IPS-20b (cell line): ENCODE measurements around the gene BORA.
A peak's percentile ranks its signal among the peaks of the same experiment; 100 is the strongest.
"Not testable (repeated sequence)": the region's sequence is repeated elsewhere in the genome, so short reads cannot be mapped to it uniquely, and the experiment has no call there.

Experiments used
- H3K27ac ChIP-seq: one replicate; pipeline ENCODE4 v1.5.1; 2013; ENCODE audit warnings: low read length
- H3K27me3 ChIP-seq: 2 replicates; pipeline ENCODE4 v1.6.1; 2013; ENCODE audit warnings: mild to moderate bottlenecking, low read length, inconsistent platforms; ENCODE audit not compliant: insufficient read depth
- H3K36me3 ChIP-seq: 2 replicates; pipeline ENCODE4 v1.6.1; 2013; ENCODE audit warnings: low read depth, mild to moderate bottlenecking, inconsistent platforms, low read length, moderate library complexity; ENCODE audit not compliant: insufficient read depth
- H3K4me1 ChIP-seq: 2 replicates; pipeline ENCODE4 v1.6.1; 2013; ENCODE audit warnings: mild to moderate bottlenecking, control low read depth, inconsistent platforms, low read length, moderate library complexity; ENCODE audit not compliant: insufficient read depth
- H3K4me3 ChIP-seq: 2 replicates; pipeline ENCODE4 v1.5.1; 2013; ENCODE audit warnings: mild to moderate bottlenecking, low read length, inconsistent platforms
- H3K9ac ChIP-seq: 2 replicates; pipeline ENCODE4 v1.6.1; 2013; ENCODE audit warnings: low read depth, mild to moderate bottlenecking, inconsistent platforms, low read length, moderate library complexity
- H3K9me3 ChIP-seq: 2 replicates; pipeline ENCODE4 v1.6.1; 2013; ENCODE audit warnings: mild to moderate bottlenecking, low read depth, low read length, inconsistent platforms; ENCODE audit not compliant: insufficient read depth

The BORA gene

DNA sequence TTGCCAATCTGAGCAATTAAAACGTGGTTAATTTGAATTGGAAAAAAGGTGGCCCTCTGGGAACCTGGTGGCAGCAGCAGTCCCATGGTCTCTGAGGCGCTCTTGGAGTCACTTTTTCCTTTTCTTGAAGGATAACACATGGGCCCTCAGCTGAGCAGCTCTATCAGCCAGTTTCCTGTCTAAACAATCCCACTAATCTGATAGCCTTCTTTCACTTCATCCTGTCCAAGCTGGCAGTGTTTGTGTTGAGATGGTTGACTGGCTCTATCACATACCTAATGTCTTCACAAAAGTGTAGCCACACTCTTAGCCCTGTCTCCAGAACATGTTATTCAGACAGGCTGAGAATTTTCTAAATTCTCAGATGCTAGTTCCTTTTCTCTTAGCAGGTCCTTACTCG, 10.9 kb upstream of the BORA start:
- no peaks in the 10 kb centered on the region for H3K4me1 ChIP-seq
- H3K4me3 ChIP-seq = no peak overlapping the region
- H3K27ac ChIP-seq = no peak overlapping the region
- no peaks in the 10 kb centered on the region for H3K27me3 ChIP-seq
- H3K9me3 ChIP-seq = peaks cover 3% of the 10 kb centered on the region
- H3K36me3 ChIP-seq = peaks cover 72% of the 10 kb centered on the region
- H3K9ac ChIP-seq = no peak overlapping the region

DNA sequence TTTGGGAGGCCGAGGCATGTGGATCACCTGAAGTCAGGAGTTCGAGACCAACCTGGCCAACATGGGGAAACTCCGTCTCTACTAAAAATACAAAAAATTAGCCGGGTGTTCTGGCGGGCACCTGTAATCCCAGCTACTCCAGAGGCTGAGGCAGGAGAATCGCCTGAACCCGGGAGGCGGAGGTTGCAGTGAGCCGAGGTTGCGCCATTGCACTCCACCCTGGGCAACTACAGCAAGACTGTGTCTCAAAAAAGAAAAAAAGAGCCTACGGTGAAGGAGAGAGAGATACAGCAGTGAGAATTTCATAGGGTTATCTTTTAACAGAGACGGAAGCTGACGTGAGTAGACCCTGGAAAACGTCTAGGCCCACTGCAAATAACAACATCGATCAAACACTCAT, 1.5 kb upstream of the BORA start:
- not testable (repeated sequence) for H3K9me3 ChIP-seq, H3K27ac ChIP-seq, H3K4me1 ChIP-seq, H3K9ac ChIP-seq, H3K27me3 ChIP-seq
- Histone ChIP-seq H3K36me3 (peaks cover 36% of the 10 kb centered on the region), H3K4me3 (peak overlapping the region; percentile 89)

- peaks cover 41% of the 10 kb centered on the region for H3K36me3 ChIP-seq
- H3K4me1 ChIP-seq = no peaks in the 10 kb centered on the region; the same call in 1 of the 2 replicates
- H3K9ac ChIP-seq = peak overlapping the region; percentile 91; the same call in 1 of the 2 replicates
- H3K27me3 ChIP-seq = no peaks in the 10 kb centered on the region
- H3K4me3 ChIP-seq = peak overlapping the region; percentile 89
- H3K9me3 ChIP-seq = no peaks in the 10 kb centered on the region
- H3K27ac ChIP-seq = peak overlapping the region; percentile 40
These were observed 852 bp upstream of the BORA start for GRCh38 chr13:72726726-72727416.

- no peaks in the 10 kb centered on the region for H3K27me3 ChIP-seq
- H3K9me3 ChIP-seq = no peaks in the 10 kb centered on the region
- H3K36me3 ChIP-seq = peaks cover 51% of the 10 kb centered on the region
- peak overlapping the region; percentile 91 for H3K9ac ChIP-seq
- H3K4me3 ChIP-seq = peak overlapping the region; percentile 89
- H3K4me1 ChIP-seq = no peaks in the 10 kb centered on the region; the same call in 1 of the 2 replicates
- peak overlapping the region; percentile 5 for H3K27ac ChIP-seq
These were observed 525 bp downstream of the BORA start for GRCh38 chr13:72728290-72728605.

- no peaks in the 10 kb centered on the region for H3K4me1 ChIP-seq
- no peak overlapping the region for H3K27ac ChIP-seq
- peaks cover 82% of the 10 kb centered on the region for H3K36me3 ChIP-seq
- no peaks in the 10 kb centered on the region for H3K9me3 ChIP-seq
- H3K9ac ChIP-seq = no peak overlapping the region
- H3K4me3 ChIP-seq = no peak overlapping the region
- no peaks in the 10 kb centered on the region for H3K27me3 ChIP-seq
These were observed 9.3 kb downstream of the BORA start for GRCh38 chr13:72737033-72737432.

DNA sequence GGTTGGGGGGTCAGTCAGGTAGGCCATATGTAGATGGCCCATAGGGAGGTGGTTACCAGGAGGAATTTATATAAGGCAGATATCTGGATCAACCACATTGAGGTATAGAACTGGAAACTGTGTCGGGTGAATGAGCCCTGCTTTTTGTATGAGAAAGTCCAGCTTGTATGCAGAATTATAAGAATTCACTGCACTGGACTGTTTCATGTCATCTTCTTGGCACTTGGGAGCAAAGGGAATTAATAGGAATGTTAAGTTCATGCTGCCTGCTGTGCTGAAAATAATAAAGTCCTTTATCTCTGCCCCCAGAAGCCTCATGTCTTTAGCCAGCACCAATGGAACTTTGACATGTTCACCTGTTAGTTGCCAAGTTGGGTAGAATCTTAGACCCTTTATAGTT, 12.3 kb downstream of the BORA start:
- H3K36me3 ChIP-seq = peaks cover 83% of the 10 kb centered on the region
- H3K9ac ChIP-seq = no peak overlapping the region
- H3K9me3 ChIP-seq = no peaks in the 10 kb centered on the region
- no peaks in the 10 kb centered on the region for H3K4me1 ChIP-seq
- H3K4me3 ChIP-seq = no peak overlapping the region
- no peaks in the 10 kb centered on the region for H3K27me3 ChIP-seq
- no peak overlapping the region for H3K27ac ChIP-seq

DNA sequence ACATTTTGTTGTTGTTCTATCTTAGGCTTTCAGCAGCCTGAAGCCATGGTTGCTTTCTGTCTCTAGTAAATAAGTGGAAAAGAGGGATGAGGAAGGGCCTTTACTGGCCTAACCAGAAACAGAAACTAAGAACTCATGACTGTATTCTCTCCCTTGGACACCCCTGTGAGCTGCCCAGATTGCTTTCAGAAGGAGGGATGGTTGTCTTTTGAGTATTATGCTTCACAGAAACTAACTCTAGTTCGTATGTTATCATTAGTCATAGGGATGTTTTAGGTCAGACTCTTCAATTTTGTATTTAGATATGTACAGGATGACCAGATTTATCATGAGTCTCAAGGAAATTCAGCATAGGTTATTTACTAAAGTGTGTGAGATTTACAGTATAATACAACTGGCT, 17.5 kb downstream of the BORA start:
- peaks cover 87% of the 10 kb centered on the region for H3K36me3 ChIP-seq
- no peak overlapping the region for H3K4me3 ChIP-seq
- H3K27ac ChIP-seq = no peak overlapping the region
- no peak overlapping the region for H3K9ac ChIP-seq
- no peaks in the 10 kb centered on the region for H3K4me1 ChIP-seq
- H3K9me3 ChIP-seq = no peaks in the 10 kb centered on the region
- no peaks in the 10 kb centered on the region for H3K27me3 ChIP-seq

DNA sequence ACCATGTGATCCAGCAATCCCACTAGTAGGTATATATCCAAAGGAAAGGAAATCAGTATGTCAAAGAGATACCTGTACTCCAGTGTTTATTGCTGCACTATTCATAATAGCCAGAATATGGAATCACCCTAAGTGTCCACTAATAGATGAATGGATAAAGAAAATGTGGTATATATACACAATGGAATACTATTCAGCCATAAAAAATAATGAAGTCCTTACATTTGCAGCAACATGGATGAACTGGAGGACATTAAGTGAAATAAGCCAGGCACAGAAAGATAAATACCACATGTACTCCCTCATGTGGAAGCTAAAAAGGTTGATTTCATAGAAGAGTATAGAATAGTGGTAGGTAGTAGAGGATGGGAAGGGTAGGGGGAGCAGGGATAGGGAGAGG, 23.5 kb downstream of the BORA start:
- Histone ChIP-seq H3K27me3 (no peaks in the 10 kb centered on the region), H3K9ac (no peak overlapping the region), H3K9me3 (0 out of 2 replicates have a peak, but pooled peaks cover 4% of the 10 kb centered on the region), H3K36me3 (peaks cover 93% of the 10 kb centered on the region), H3K27ac (no peak overlapping the region), H3K4me1 (no peaks in the 10 kb centered on the region), H3K4me3 (no peak overlapping the region)

GRCh38 chr13:72754111-72754510, 26.4 kb downstream of the BORA start:
- H3K27me3 ChIP-seq = no peaks in the 10 kb centered on the region
- no peak overlapping the region for H3K9ac ChIP-seq
- H3K36me3 ChIP-seq = peaks cover 87% of the 10 kb centered on the region
- no peak overlapping the region for H3K27ac ChIP-seq
- H3K9me3 ChIP-seq = 0 out of 2 replicates have a peak, but pooled peaks cover 4% of the 10 kb centered on the region
- no peaks in the 10 kb centered on the region for H3K4me1 ChIP-seq
- no peak overlapping the region for H3K4me3 ChIP-seq

DNA sequence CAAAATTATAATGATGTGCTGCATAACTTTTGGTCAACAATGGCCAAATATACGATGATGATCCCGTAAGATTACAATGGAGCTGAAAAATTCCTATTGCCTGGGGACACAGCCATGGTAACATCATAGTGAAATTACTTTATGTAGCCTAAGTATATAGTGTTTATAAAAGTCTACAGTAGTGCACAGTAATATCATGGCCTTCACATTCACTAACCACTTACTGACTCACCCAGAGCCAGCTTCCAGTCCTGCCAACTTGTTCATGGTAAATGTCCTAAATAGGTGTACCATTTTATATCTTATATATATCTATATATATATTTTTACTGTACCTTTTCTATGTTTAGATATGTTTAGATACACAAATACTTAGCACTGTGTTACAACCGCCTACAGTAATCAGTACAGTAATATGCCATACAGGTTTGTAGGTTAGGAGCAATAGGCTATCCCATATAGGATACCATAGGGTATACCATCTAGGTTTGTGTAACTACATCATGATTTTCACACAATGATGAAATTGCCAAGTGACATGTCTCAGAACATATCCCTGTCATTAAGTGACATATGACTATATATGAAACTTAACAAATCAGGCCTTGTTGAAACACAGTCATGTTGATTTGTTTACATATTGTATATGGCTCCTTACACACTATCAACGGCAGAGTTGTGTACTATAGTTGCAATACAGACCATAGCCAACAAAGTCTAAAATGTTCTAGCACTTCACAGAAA, 30.2 kb downstream of the BORA start:
- Histone ChIP-seq H3K4me3 (no peak overlapping the region), H3K27ac (no peak overlapping the region), H3K4me1 (no peaks in the 10 kb centered on the region), H3K9ac (no peak overlapping the region), H3K9me3 (no peaks in the 10 kb centered on the region), H3K27me3 (no peaks in the 10 kb centered on the region), H3K36me3 (peaks cover 93% of the 10 kb centered on the region)

DNA sequence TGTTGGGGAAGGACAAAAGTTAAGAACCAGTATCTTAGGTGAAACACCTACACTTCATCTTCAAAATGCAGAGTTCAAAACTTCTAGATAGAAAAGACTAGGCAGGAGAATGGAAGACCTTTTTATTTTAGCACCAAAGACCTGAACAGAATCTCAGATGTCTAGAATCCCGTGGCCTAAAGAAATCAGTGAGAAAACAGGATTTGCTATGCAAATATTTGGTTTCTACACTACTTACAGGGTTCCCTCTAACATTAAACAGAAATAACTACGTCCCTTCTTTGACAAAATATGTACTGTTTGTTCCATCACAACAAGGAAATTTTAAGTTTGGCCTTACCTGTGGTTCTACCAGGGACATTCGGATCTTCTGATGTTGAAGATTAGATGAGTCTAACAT, 32.5 kb downstream of the BORA start:
- no peak overlapping the region for H3K4me3 ChIP-seq
- no peak overlapping the region for H3K9ac ChIP-seq
- no peaks in the 10 kb centered on the region for H3K9me3 ChIP-seq
- no peaks in the 10 kb centered on the region for H3K4me1 ChIP-seq
- H3K27ac ChIP-seq = no peak overlapping the region
- H3K36me3 ChIP-seq = peaks cover 94% of the 10 kb centered on the region
- H3K27me3 ChIP-seq = no peaks in the 10 kb centered on the region

DNA sequence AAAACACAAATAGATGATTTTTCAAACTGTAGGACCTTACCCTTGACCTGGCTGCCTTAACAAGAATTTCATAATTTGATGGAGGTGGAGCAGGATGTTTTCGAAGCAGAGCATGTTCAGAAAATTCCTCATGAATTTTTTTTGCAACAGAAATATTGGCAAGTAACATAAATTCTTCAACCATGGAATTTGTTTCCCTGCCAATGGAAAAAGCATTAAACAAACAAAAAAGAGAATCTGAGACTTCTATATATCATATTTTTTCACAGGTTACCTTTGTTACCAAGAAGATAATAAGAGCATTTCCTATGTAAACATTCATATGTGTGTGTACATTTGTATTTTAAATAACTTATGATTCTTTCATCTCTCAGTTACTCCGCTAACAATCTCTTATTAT, 35.7 kb downstream of the BORA start:
- H3K36me3 ChIP-seq = peaks cover 100% of the 10 kb centered on the region
- no peak overlapping the region for H3K9ac ChIP-seq
- no peaks in the 10 kb centered on the region for H3K27me3 ChIP-seq
- H3K4me1 ChIP-seq = no peaks in the 10 kb centered on the region
- H3K27ac ChIP-seq = no peak overlapping the region
- no peak overlapping the region for H3K4me3 ChIP-seq
- no peaks in the 10 kb centered on the region for H3K9me3 ChIP-seq
